Fibroblast of gingiva (primary cell): ENCODE data around the gene RPN1.
A peak's percentile ranks its signal among the peaks of the same experiment; 100 is the strongest.
"Not testable (repeated sequence)": the region's sequence is repeated elsewhere in the genome, so short reads cannot be mapped to it uniquely, and the experiment has no call there.

ENCODE experiments used
- DNase-seq: peaks from one replicate; pipeline ENCODE4 v3.0.0-alpha.2; 2011; ENCODE audit warnings: low read depth

Gene RPN1

GRCh38 chr3:128650096-128651050 lies at the start of gene RPN1:
Gene RPN1 (minus strand): TSS chr3:128650818. CDS start chr3:128650800, 18 bp downstream.
- peak; percentile 94 for DNase-seq

DNA sequence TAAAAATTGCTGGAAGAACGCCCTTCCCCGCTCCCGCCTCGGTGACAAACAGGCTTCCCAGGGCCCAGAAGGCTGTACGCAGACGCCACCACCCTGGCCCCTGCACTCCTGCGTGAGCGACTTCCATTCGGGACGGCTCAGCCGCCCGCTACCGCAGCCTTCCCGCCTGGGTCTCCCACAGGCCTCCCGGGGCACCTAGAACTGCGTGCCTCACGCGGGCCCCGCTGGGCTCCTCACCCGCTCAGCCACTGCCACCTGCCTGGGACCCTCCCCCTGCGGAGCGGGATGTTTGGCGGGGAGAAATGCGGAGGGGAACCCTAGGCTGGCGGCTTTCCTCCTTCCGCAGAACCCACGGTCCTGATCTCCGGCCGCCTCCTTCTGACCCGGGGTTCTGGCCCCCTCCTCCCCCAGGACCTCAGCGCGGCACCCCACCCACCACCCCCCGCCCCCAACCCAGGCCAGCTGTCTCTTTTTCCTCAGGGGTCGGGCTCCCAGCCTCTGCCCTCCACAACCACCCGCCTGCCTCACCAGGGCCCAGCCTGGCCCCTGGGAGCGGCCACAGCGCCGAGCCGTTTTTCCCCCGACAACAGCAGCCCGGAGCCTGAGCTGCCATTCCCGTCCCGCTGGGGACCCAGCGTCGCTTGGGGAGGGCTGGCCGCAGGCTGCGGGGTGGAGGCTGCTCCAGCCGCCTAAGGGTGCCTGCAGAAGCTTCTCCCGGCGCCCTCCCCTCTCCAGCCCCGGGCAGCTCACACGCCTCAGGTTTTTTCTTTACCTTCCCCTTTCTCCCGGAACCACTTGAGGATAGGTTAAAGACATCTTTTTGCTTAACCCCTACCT lies 47.8 kb upstream of the RPN1 start:
- no peak for DNase-seq

DNA sequence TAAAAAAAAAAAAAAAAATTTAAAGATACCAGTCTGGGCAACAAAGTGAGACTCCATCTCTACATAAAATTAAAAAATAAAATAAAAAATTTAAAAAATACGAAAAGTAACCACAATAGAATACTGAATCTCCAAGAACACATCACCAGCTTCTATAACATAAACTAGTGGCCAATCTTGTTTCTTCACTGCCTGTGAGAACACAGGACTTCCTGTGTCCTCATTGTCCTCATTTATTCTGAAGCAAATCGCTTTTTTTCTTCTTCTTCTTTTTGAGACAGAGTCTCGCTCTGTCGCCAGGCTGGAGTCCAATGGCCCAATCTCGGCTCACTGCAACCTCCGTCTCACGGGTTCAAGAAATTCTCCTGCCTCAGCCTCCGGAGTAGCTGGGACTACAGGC lies 46.7 kb upstream of the RPN1 start:
- DNase-seq, result no peak

- no peak for DNase-seq
These were observed 43.1 kb upstream of the RPN1 start for GRCh38 chr3:128693696-128694095.

DNA sequence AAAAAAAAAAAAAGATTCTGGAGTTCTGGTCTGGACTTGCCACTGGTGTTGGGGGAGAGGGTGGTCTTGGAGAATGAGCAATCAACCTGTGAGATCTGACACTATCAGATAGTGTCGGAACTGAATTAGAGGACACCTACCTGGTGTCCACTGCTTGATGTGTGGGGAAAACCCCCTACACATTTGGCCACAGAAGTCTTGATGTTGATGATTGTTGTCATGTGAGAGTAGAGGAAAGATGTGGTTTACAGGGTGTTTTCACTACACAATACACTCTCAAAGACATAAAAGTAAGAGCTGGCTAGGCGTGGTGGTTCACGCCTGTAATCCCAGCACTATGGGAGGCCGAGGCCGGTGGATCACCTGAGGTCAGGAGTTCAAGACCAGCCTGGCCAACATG lies 38.4 kb upstream of the RPN1 start:
- DNase-seq, result no peak

DNA sequence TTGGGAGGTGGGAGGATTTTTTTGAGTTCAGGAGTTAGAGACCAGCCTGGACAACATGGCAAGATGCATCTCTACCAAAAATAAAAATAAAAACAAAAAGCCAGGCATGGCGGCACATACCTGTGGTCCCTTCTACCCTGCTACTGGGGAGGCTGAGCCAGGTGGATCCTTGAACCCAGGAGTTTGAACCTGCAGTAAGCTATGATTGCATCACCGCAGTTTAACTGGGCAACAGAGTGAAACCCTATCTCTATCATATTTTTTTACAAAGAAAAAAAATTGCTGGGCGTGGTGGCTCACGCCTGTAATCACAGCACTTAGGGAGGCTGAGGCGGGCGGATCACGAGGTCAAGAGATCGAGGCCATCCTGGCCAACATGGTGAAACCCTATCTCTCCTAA lies 35.8 kb upstream of the RPN1 start:
- no peak for DNase-seq

DNA sequence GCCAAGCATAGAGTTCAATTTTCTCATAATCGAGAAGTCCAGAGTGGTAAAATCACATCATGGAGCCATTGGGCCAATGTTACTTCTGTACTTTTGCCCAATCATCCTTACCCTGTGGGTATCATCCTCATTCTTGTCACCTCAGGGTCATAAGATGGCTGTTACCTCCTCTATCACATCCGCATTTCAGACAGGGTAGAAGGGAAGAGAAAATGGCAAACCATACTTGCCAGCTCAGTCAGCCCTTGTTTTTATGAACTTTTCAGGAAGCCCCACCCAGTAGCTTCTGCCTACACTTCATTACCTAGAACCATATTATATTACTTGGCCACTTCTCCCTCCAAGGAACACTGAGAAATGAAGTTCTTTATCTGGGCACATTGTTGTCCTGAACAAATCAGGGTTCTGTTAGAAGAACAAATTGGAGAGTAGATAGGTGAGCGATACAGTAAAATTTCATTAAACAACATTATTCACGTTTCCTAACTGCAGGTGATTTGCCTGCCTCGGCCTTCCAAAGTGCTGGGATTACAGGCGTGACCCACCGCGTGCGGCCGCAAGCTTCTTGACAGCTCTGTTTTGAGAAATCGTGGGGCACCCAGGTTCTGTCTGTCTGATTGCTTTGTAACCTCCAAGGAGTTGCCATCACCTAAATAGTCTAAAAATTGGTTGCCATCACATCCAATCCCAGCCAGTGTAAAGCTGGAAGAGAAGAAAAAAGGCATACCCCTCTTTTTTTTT lies 34.5 kb upstream of the RPN1 start:
- no peak for DNase-seq

GRCh38 chr3:128683957-128684356 lies 33.3 kb upstream of the RPN1 start:
- DNase-seq, result no peak

DNA sequence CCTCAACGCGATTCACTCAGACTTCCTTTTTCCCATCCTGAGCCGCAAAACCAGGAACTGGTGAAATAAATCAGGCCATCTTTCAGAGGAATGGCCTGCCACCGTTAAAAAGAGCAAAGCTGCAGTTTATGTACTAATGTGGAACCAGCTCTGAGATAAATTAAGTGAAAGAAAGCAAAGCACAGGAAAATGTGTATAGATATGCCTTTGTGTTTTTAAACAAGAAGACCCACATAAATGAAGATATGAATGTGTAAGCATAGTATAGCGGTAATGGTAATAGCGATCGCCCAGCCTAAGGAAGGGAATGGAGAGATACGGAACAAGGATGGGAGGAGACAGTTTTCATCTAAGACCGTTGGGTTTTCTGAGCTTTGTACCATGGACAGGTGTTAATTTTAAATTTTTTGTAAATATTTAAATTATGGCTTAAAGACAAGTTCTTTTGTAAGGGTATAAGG lies 30.8 kb upstream of the RPN1 start:
- peak; percentile 18 for DNase-seq

DNA sequence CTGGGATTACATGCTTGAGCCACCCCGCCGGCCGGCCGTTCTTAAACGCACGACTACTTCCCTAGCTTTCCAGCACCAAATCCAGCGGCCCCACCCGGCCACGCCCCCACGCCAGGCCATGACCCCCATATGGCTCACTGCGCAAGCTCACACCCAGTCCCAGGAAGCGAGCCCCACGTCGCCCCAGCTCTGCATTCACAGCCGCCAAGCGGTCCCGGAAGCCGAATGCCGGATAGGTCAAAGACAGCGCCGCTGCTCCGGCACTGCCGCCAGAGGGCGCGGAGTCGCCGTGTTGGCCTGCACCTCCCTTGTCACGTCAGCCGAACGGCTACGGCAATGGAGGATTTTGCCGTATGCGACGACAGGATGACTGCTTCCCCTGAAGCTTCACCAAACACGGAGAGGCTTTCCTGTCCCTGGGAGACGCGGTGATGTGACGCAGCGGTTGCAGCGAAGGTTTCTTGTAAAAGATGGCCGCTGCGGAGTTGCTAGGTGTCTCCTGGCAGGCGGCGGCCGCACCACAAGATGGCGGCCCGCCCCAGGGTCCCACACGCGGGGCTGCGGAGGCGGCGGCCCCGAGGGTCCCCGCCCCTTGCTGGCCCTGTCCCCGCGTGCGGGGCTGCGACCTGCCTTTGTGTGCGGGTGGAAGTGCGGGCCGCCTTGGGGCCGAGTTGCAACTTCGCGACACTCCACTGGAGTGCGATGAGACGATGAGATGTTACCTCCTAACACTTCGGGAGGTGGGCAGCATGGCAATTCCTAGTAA lies 30.2 kb upstream of the RPN1 start:
- peak; percentile 98 for DNase-seq

- DNase-seq, result no peak
These were observed 28.7 kb upstream of the RPN1 start for GRCh38 chr3:128679338-128679737.

GRCh38 chr3:128675802-128676201 lies 25.2 kb upstream of the RPN1 start:
- DNase-seq, result not testable (repeated sequence)

DNA sequence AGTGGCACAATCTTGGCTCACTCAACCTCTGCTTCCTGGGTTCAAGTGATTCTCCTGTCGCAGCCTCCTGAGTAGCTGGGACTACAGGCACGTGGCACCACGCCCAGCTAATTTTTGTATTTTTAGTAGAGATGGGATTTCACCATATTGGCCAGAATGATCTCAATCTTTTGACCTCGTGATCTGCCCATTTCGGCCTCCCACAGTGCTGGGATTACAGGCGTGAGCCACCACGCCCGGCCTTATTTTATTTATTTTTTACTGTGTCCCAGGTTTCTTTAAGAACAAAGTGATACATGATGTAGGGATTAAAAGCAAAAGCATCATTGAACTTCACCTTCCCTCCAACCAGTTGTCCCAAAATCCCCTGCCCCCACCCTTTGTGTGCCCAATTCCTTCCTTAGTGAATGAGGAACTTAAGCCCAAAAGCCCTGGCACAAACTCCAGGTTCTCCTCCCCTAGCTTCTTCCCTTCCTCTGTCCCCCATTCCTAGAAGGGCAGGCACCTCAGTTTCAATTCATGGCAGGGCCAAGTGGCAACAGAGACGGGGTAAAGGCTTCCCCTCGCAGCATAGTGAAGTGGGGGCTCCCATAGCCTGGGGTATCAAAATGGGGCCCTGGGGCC lies 23.7 kb upstream of the RPN1 start:
- no peak for DNase-seq

- no peak for DNase-seq
These were observed 17.0 kb upstream of the RPN1 start for GRCh38 chr3:128667641-128668040.

- DNase-seq, result no peak
These were observed 14.9 kb upstream of the RPN1 start for GRCh38 chr3:128665362-128666021.

- no peak for DNase-seq
These were observed 12.5 kb upstream of the RPN1 start for GRCh38 chr3:128663151-128663550.

DNA sequence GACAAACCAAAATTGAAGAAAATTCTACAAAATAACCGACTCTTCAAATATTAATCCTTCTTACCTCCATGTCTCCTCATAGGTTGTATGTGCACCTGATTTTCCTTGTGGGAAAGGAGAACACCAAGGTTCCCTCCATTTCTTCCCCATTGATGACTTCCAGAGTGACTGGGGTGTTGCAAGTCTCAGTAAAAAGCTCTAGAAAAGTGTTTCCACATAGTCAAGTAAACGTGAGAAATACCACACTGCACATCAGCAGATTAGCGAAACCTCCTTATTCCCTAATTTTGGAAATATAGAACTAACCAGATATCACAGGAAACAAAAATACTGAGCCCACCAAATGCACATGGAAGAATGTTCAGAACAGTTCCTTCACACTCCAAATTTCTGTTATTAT lies 4.9 kb upstream of the RPN1 start:
- no peak for DNase-seq

GRCh38 chr3:128653993-128654805 lies 3.6 kb upstream of the RPN1 start:
- DNase-seq, result not testable (repeated sequence)

- DNase-seq, result not testable (repeated sequence)
These were observed 2.9 kb upstream of the RPN1 start for GRCh38 chr3:128653383-128653992.
